H1 (cell line): Measurements from ENCODE around the gene NKX6-1. TPM values are rescaled to one million over a fixed set of nuclear protein-coding genes. Genes with fewer than 3 reads are reported as not detected.

Source experiments
- CTCF ChIA-PET: fragments of 300-600 bp; sonication (Branson Sonifier 250); formaldehyde crosslinking; loops from one replicate; lab custom pipeline; 2021; ENCODE audit not compliant: partially characterized antibody; lab: Charles Lee
- POLR2A ChIA-PET: fragments of 300-600 bp; sonication (Branson Sonifier 250); formaldehyde crosslinking; loops from one replicate; lab custom pipeline; 2021; ENCODE audit warnings: inconsistent platforms; ENCODE audit not compliant: partially characterized antibody; lab: Charles Lee
- DNase-seq, 2 experiments: peaks; one replicate each; pipeline versions ENCODE4 v3.0.0 to v3.0.0-alpha.2; 2010 to 2022; ENCODE audit warnings: low spot score in 2 of 2, low read depth in 1 of 2, mixed read lengths in 1 of 2
- FAIRE-seq: peaks from 2 replicates; lab custom pipeline; 2011; peaks lifted over from hg19 to GRCh38; lab: Jason Lieb, UNC
- H2AFZ ChIP-seq: 2 replicates; pipeline ENCODE4 v1.8.1; 2012; ENCODE audit warnings: low read length, inconsistent platforms
- H2AK5ac ChIP-seq: 2 replicates; pipeline ENCODE4 v1.6.1; 2013; ENCODE audit warnings: low read depth, low read length
- H2BK120ac ChIP-seq: replicated peaks from 2 replicates; pipeline ENCODE3; 2013; ENCODE audit warnings: low read depth, low read length, inconsistent platforms
- H2BK12ac ChIP-seq: 2 replicates; pipeline ENCODE4 v1.6.1; 2013; ENCODE audit warnings: low read depth, low read length
- H2BK15ac ChIP-seq: 2 replicates; pipeline ENCODE4 v1.6.1; 2013; ENCODE audit warnings: low read length
- H2BK20ac ChIP-seq: 2 replicates; pipeline ENCODE4 v1.6.1; 2013; ENCODE audit warnings: low read length
- H2BK5ac ChIP-seq: 2 replicates; pipeline ENCODE4 v1.6.1; 2013; ENCODE audit warnings: low read depth, low read length
- H3K14ac ChIP-seq: 2 replicates; pipeline ENCODE4 v1.6.1; 2013; ENCODE audit warnings: inconsistent platforms; ENCODE audit not compliant: insufficient read length
- H3K18ac ChIP-seq: 2 replicates; pipeline ENCODE4 v1.6.1; 2013; ENCODE audit warnings: low read length; ENCODE audit errors: extremely low read depth
- H3K23ac ChIP-seq: 2 replicates; pipeline ENCODE4 v1.6.1; 2013; ENCODE audit warnings: inconsistent platforms; ENCODE audit not compliant: insufficient read length
- H3K23me2 ChIP-seq: 2 replicates; pipeline ENCODE4 v1.6.1; 2013; ENCODE audit warnings: low read depth, low read length
- H3K27ac ChIP-seq: 2 replicates; pipeline ENCODE4 v1.6.1; 2011; ENCODE audit warnings: low read depth, low read length, inconsistent platforms
- H3K27me3 ChIP-seq, 4 experiments: replicated peaks in 1 of 4; 1 replicate in 1 of 4; 2 replicates in 3 of 4; pipeline versions ENCODE4 v1.6.1 to v1.8.1; 2011 to 2013; ENCODE audit warnings: low read length in 3 of 4, mild to moderate bottlenecking in 3 of 4, inconsistent platforms in 2 of 4, mixed read lengths in 2 of 4, moderate library complexity in 1 of 4; ENCODE audit not compliant: control insufficient read depth in 3 of 4, insufficient read depth in 3 of 4; ENCODE audit errors: extremely low read depth in 1 of 4
- H3K36me3 ChIP-seq, 4 experiments: 2 replicates each; pipeline versions ENCODE4 v1.6.1 to v1.8.1; 2011 to 2013; ENCODE audit warnings: mild to moderate bottlenecking in 4 of 4, low read length in 3 of 4, moderate library complexity in 2 of 4, control low read depth in 1 of 4, inconsistent platforms in 1 of 4; ENCODE audit not compliant: insufficient read depth in 4 of 4, control insufficient read depth in 2 of 4
- H3K4ac ChIP-seq: replicated peaks from 2 replicates; pipeline ENCODE3; 2013; ENCODE audit warnings: low read length, low read depth, mixed read lengths, inconsistent platforms; ENCODE audit not compliant: insufficient read length
- H3K4me1 ChIP-seq, 4 experiments: replicated peaks in 1 of 4; 1 replicate in 1 of 4; 2 replicates in 3 of 4; pipeline versions ENCODE4 v1.6.1 to v1.8.1; 2011 to 2013; ENCODE audit warnings: low read length in 3 of 4, inconsistent platforms in 2 of 4, mixed read lengths in 1 of 4; ENCODE audit not compliant: insufficient read depth in 4 of 4, control insufficient read depth in 3 of 4
- H3K4me2 ChIP-seq, 2 experiments: 2 replicates each; pipeline versions ENCODE4 v1.6.1 to v1.8.1; 2011 to 2013; ENCODE audit warnings: low read depth in 2 of 2, low read length in 2 of 2, control low read depth in 1 of 2, inconsistent platforms in 1 of 2, mild to moderate bottlenecking in 1 of 2; ENCODE audit not compliant: insufficient read depth in 1 of 2
- H3K4me3 ChIP-seq, 4 experiments: fragments of 200-600, 300-600 bp in 1 of 4; sonication (generic), shearing (Covaris generic), sonication (Bioruptor Twin) in 1 of 4; 2 replicates each; pipeline versions ENCODE4 v1.5.1 to v1.8.1; 2011 to 2016; ENCODE audit warnings: low read length in 4 of 4, low read depth in 3 of 4, control low read depth in 2 of 4, inconsistent platforms in 2 of 4, mild to moderate bottlenecking in 2 of 4, mixed read lengths in 1 of 4, moderate library complexity in 1 of 4; ENCODE audit not compliant: insufficient read depth in 2 of 4; ENCODE audit errors: extremely low read depth in 1 of 4
- H3K56ac ChIP-seq: replicated peaks from 2 replicates; pipeline ENCODE3; 2013; ENCODE audit warnings: low read depth, mild to moderate bottlenecking, mixed read lengths, low read length, inconsistent platforms; ENCODE audit not compliant: insufficient read length
- H3K79me1 ChIP-seq: 2 replicates; pipeline ENCODE4 v1.6.1; 2013; ENCODE audit warnings: low read depth, low read length, control low read depth
- H3K79me2 ChIP-seq, 2 experiments: 2 replicates each; pipeline versions ENCODE4 v1.6.1 to v1.8.1; 2012 to 2013; ENCODE audit warnings: low read length in 2 of 2, mild to moderate bottlenecking in 2 of 2, inconsistent platforms in 1 of 2; ENCODE audit not compliant: insufficient read depth in 2 of 2, control insufficient read depth in 1 of 2
- H3K9ac ChIP-seq, 4 experiments: replicated peaks in 1 of 4; 1 replicate in 1 of 4; 2 replicates in 3 of 4; pipeline versions ENCODE4 v1.6.1 to v1.8.1; 2011 to 2013; ENCODE audit warnings: low read depth in 3 of 4, low read length in 3 of 4, control low read depth in 2 of 4, mild to moderate bottlenecking in 2 of 4, moderate library complexity in 2 of 4, inconsistent platforms in 1 of 4; ENCODE audit errors: extremely low read depth in 1 of 4
- H3K9me3 ChIP-seq, 2 experiments: 2 replicates each; pipeline versions ENCODE4 v1.6.1 to v1.8.1; 2012 to 2013; ENCODE audit warnings: mild to moderate bottlenecking in 2 of 2, moderate library complexity in 2 of 2, control low read depth in 1 of 2, inconsistent platforms in 1 of 2, low read depth in 1 of 2, low read length in 1 of 2, mixed read lengths in 1 of 2; ENCODE audit not compliant: insufficient read depth in 2 of 2
- H4K20me1 ChIP-seq, 2 experiments: replicated peaks in 1 of 2; 2 replicates each; pipeline versions ENCODE3 to v1.8.1; 2011 to 2013; ENCODE audit warnings: inconsistent platforms in 2 of 2, low read length in 2 of 2, mild to moderate bottlenecking in 1 of 2; ENCODE audit not compliant: insufficient read depth in 2 of 2, control insufficient read depth in 1 of 2
- H4K5ac ChIP-seq: 2 replicates; pipeline ENCODE4 v1.6.1; 2013; ENCODE audit warnings: low read length, low read depth, mixed read lengths, inconsistent platforms; ENCODE audit not compliant: insufficient read length
- H4K8ac ChIP-seq: 2 replicates; pipeline ENCODE4 v1.8.0; 2013; ENCODE audit warnings: mild to moderate bottlenecking, moderate library complexity, low read length, inconsistent platforms; ENCODE audit not compliant: insufficient read depth; ENCODE audit errors: extremely low read depth
- H4K91ac ChIP-seq: replicated peaks from 2 replicates; pipeline ENCODE3; 2013; ENCODE audit warnings: low read length, mixed read lengths, inconsistent platforms; ENCODE audit not compliant: insufficient read length
- CBX8 ChIP-seq: fragments of 300-800, 300-1000 bp; sonication (generic); IDR thresholded peaks from 2 replicates; pipeline ENCODE4 v1.7.1; 2016; ENCODE audit warnings: low read depth, low read length, borderline replicate concordance
- CEBPB ChIP-seq: IDR thresholded peaks from 2 replicates; pipeline ENCODE4 v1.6.1; 2012; ENCODE audit warnings: low read depth, low read length
- FOSL1 ChIP-seq: IDR thresholded peaks from 2 replicates; pipeline ENCODE4 v1.6.1; 2011; ENCODE audit warnings: mild to moderate bottlenecking, low read depth, low read length, moderate library complexity; ENCODE audit not compliant: insufficient read depth
- WGBS, 2 experiments: shearing (Covaris generic) in 1 of 2; methylation state at CpG; one replicate each; pipeline versions ENCODE4 v1.1.6 to v1.1.7; 2013 to 2015; ENCODE audit warnings: low lambda C conversion rate in 2 of 2, mixed read lengths in 2 of 2, inconsistent platforms in 1 of 2, low coverage in 1 of 2, missing lambda C conversion rate in 1 of 2; ENCODE audit not compliant: insufficient replicate concordance in 2 of 2, insufficient coverage in 1 of 2, insufficient read length in 1 of 2; ENCODE audit errors: extremely low coverage in 1 of 2, missing lambda C conversion rate in 1 of 2; 5-methylcytosine and 5-hydroxymethylcytosine counted together
- polyA plus RNA-seq, 7 experiments: library from polyadenylated mRNA; depleted of rRNA in 3 of 7; stranded (reverse) in 5 of 7; unstranded in 2 of 7; fragments of >200 nt in 5 of 7; fragments of 200-250 nt in 2 of 7; gene quantifications; 1 replicate in 5 of 7; 2 replicates in 1 of 7; 4 replicates in 1 of 7; pipeline versions ENCODE4 v1.2.1 to v1.2.3, GENCODE V29; 2011 to 2013; ENCODE audit warnings: missing spikeins in 2 of 7, mixed read lengths in 2 of 7
- total RNA-seq: library from RNA; stranded (reverse); fragmentation: NEBNext Ultra II Directional; extraction: Animal tissue kit (Norgen Biotek cat#: 25700); gene quantifications from 2 replicates; pipeline ENCODE4 v1.2.1, GENCODE V29; 2021

The NKX6-1 gene
- total and polyA plus RNA-seq, 2 of the 8 experiments (the other 6 are each of a cell fraction or from before 2014, with no cell fraction given) = 0.03 to 0.45 TPM

GRCh38 chr4:84477738-84478137, 21.4 kb downstream of the NKX6-1 start:
- no peak overlapping the region for H4K5ac ChIP-seq
- H2BK5ac ChIP-seq = no peak overlapping the region
- peaks cover 25 to 41% (median 31%) of the 10 kb centered on the region in 4 experiments for H3K27me3 ChIP-seq
- DNase-seq = no peak
- H3K9me3 ChIP-seq = no peaks in the 10 kb centered on the region
- TF ChIP-seq CEBPB (no peak), FOSL1 (no peak), CBX8 (no peak)
- H4K8ac ChIP-seq = no peak overlapping the region
- H4K20me1 ChIP-seq = no peaks in the 10 kb centered on the region
- H4K91ac ChIP-seq = no peak overlapping the region
- no peak overlapping the region for H3K18ac ChIP-seq
- no peak overlapping the region for H3K4me2 ChIP-seq
- H2BK120ac ChIP-seq = no peak overlapping the region
- H3K79me1 ChIP-seq = no peaks in the 10 kb centered on the region
- H2BK20ac ChIP-seq = no peak overlapping the region
- no peaks in the 10 kb centered on the region for H3K36me3 ChIP-seq
- no peak overlapping the region for H3K14ac ChIP-seq
- no peak overlapping the region for H3K56ac ChIP-seq
- H2BK12ac ChIP-seq = no peak overlapping the region
- H3K4me3 ChIP-seq = no peak overlapping the region
- no peak overlapping the region for H2AFZ ChIP-seq
- ChIA-PET CTCF (interaction anchor here (1.2 to 1.7 kb wide), 2 partner anchors 14 to 307 kb away, joined by 4 to 6 read pairs; no protein-coding TSS in a partner anchor), POLR2A (no interaction called here)
- H3K23ac ChIP-seq = no peak overlapping the region
- WGBS, 2 experiments = 79% methylated on average over 1 of the region's 1 CpG; no CpG with 5 or more reads in 1 of the 2 experiments
- no peaks in the 10 kb centered on the region; the same call in 1 of the 2 replicates for H3K23me2 ChIP-seq
- H3K9ac ChIP-seq = no peak overlapping the region
- H3K4me1 ChIP-seq = peaks cover 0 to 6% (median 2%) of the 10 kb centered on the region in 4 experiments; a peak in 4 of 7 replicates
- no peak overlapping the region for H2BK15ac ChIP-seq
- H2AK5ac ChIP-seq = no peak overlapping the region
- H3K27ac ChIP-seq = no peak overlapping the region
- H3K79me2 ChIP-seq = no peaks in the 10 kb centered on the region
- FAIRE-seq = no peak
- no peak overlapping the region for H3K4ac ChIP-seq
